Endothelial cell of umbilical vein (primary cell): ENCODE results near the gene ACADSB.

Experiments
- CTCF ChIP-seq, 2 donors: IDR thresholded peaks; 1 replicate in 1 of 2; 2 replicates in 1 of 2; pipeline ENCODE4 v1.5.1; 2011; ENCODE audit warnings: low read length in 2 of 2, mild to moderate bottlenecking in 2 of 2, moderate library complexity in 2 of 2, control low read depth in 1 of 2, inconsistent platforms in 1 of 2, low read depth in 1 of 2; ENCODE audit not compliant: insufficient read depth in 1 of 2; ENCODE audit errors: extremely low read depth in 1 of 2
- EZH2 ChIP-seq: IDR thresholded peaks from 2 replicates; pipeline ENCODE4 v1.6.1; 2012; ENCODE audit warnings: borderline replicate concordance, low read depth, mild to moderate bottlenecking, moderate library complexity, low read length, inconsistent platforms; ENCODE audit not compliant: severe bottlenecking
- GATA2 ChIP-seq: IDR thresholded peaks from 2 replicates; pipeline ENCODE4 v1.7.0; 2011; ENCODE audit warnings: low read depth, mild to moderate bottlenecking, moderate library complexity, mixed read lengths, low read length; ENCODE audit not compliant: insufficient read length, insufficient read depth
- POLR2AphosphoS5 ChIP-seq: IDR thresholded peaks from 2 replicates; pipeline ENCODE4 v1.6.1; 2012; ENCODE audit warnings: low read depth, mild to moderate bottlenecking, control low read depth, low read length, moderate library complexity; ENCODE audit not compliant: insufficient read depth
- TF ChIP-seq, protein P1 (sequence below): IDR thresholded peaks from 2 replicates; pipeline ENCODE4 v1.6.1; 2011; ENCODE audit not compliant: insufficient read depth, insufficient read length

- TF ChIP-seq CTCF (IDR thresholded peaks at IDR 0.05; ENCODE audit: extremely low read depth in 1 of 2, insufficient read depth in 1 of 2, low read depth in 1 of 2, low read length in 2 of 2) (no peak), POLR2AphosphoS5 (no peak), EZH2 (no peak), GATA2 (no peak)
- TF ChIP-seq, protein P1, sequence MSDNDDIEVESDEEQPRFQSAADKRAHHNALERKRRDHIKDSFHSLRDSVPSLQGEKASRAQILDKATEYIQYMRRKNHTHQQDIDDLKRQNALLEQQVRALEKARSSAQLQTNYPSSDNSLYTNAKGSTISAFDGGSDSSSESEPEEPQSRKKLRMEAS: no peak
These were observed 84.0 kb downstream of the ACADSB start for GRCh38 chr10:123092635-123093414.
